HL-60 (cell line): ENCODE measurements around the gene KCNJ3.

ENCODE experiments used
- GABPA ChIP-seq: IDR thresholded peaks from 2 replicates; pipeline ENCODE4 v1.6.1; 2012; ENCODE audit warnings: low read depth
- POLR2AphosphoS5 ChIP-seq: IDR thresholded peaks from 2 replicates; pipeline ENCODE4 v1.6.1; 2012; ENCODE audit warnings: low read depth
- REST ChIP-seq: IDR thresholded peaks from 2 replicates; pipeline ENCODE4 v1.6.1; 2012; ENCODE audit warnings: low read depth; ENCODE audit not compliant: insufficient replicate concordance
- TF ChIP-seq, protein P1 (sequence below): IDR thresholded peaks from one replicate; pipeline ENCODE4 v1.5.1; 2011; ENCODE audit warnings: low read length, control low read depth, inconsistent platforms; ENCODE audit not compliant: insufficient read depth

GRCh38 chr2:154762638-154763037 lies 64.1 kb downstream of the KCNJ3 start:
- TF ChIP-seq, protein P1, sequence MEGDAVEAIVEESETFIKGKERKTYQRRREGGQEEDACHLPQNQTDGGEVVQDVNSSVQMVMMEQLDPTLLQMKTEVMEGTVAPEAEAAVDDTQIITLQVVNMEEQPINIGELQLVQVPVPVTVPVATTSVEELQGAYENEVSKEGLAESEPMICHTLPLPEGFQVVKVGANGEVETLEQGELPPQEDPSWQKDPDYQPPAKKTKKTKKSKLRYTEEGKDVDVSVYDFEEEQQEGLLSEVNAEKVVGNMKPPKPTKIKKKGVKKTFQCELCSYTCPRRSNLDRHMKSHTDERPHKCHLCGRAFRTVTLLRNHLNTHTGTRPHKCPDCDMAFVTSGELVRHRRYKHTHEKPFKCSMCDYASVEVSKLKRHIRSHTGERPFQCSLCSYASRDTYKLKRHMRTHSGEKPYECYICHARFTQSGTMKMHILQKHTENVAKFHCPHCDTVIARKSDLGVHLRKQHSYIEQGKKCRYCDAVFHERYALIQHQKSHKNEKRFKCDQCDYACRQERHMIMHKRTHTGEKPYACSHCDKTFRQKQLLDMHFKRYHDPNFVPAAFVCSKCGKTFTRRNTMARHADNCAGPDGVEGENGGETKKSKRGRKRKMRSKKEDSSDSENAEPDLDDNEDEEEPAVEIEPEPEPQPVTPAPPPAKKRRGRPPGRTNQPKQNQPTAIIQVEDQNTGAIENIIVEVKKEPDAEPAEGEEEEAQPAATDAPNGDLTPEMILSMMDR, result no peak
- TF ChIP-seq REST (no peak), POLR2AphosphoS5 (no peak), GABPA (no peak)
